Esophagus muscularis mucosa (tissue), 4 donors: Measurements from ENCODE around the gene SPATS2.

Experiments used
- EP300 ChIP-seq: sonication (generic); formaldehyde crosslinking; IDR thresholded peaks from one replicate; pipeline ENCODE4 v1.6.1; 2017; ENCODE audit warnings: antibody characterized with exemption
- POLR2A ChIP-seq: fragments of 450-650 bp; IDR thresholded peaks from one replicate; pipeline ENCODE4 v1.6.1; 2017; ENCODE audit warnings: antibody characterized with exemption, moderate library complexity, mild to moderate bottlenecking, low read depth
- TF ChIP-seq, protein P1 (sequence below), 3 experiments: fragments of 200-600 bp in 2 of 3; fragments of 450-650 bp in 1 of 3; sonication (generic) in 2 of 3; IDR thresholded peaks; one replicate each; pipeline ENCODE4 v1.5.1; 2017 to 2019; ENCODE audit warnings: antibody characterized with exemption in 3 of 3, mild to moderate bottlenecking in 2 of 3, moderate library complexity in 1 of 3

GRCh38 chr12:49562233-49562632, 195.0 kb downstream of the SPATS2 start:
- TF ChIP-seq EP300 (no peak), POLR2A (no peak)
- TF ChIP-seq, protein P1, sequence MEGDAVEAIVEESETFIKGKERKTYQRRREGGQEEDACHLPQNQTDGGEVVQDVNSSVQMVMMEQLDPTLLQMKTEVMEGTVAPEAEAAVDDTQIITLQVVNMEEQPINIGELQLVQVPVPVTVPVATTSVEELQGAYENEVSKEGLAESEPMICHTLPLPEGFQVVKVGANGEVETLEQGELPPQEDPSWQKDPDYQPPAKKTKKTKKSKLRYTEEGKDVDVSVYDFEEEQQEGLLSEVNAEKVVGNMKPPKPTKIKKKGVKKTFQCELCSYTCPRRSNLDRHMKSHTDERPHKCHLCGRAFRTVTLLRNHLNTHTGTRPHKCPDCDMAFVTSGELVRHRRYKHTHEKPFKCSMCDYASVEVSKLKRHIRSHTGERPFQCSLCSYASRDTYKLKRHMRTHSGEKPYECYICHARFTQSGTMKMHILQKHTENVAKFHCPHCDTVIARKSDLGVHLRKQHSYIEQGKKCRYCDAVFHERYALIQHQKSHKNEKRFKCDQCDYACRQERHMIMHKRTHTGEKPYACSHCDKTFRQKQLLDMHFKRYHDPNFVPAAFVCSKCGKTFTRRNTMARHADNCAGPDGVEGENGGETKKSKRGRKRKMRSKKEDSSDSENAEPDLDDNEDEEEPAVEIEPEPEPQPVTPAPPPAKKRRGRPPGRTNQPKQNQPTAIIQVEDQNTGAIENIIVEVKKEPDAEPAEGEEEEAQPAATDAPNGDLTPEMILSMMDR (IDR thresholded peaks at IDR 0.05), result no peak
